BLaER1 treated with 17β-estradiol and CSF1 and Interleukin-3, amounts not matched to agents 10 nM and 100 nM (cell line): ENCODE results near the gene TXNDC15.
"Not testable (repeated sequence)": the region's sequence is repeated elsewhere in the genome, so short reads cannot be mapped to it uniquely, and the experiment has no call there.

Experiments used
- H3K27ac ChIP-seq, 11 experiments: shearing (Covaris generic); formaldehyde crosslinking; 2 replicates each; pipeline ENCODE4 v1.8.1; 2022
- H3K27me3 ChIP-seq, 11 experiments: shearing (Covaris generic); formaldehyde crosslinking; 2 replicates each; pipeline ENCODE4 v1.8.1; 2022
- H3K36me3 ChIP-seq, 11 experiments: shearing (Covaris generic); formaldehyde crosslinking; 2 replicates each; pipeline ENCODE4 v1.8.1; 2022
- H3K4me1 ChIP-seq, 10 experiments: shearing (Covaris generic); formaldehyde crosslinking; 2 replicates each; pipeline ENCODE4 v1.8.1; 2022
- H3K4me2 ChIP-seq, 11 experiments: shearing (Covaris generic); formaldehyde crosslinking; 2 replicates each; pipeline ENCODE4 v1.8.1; 2022
- H3K4me3 ChIP-seq, 10 experiments: shearing (Covaris generic); formaldehyde crosslinking; 2 replicates each; pipeline ENCODE4 v1.8.1; 2022
- H3K9ac ChIP-seq, 11 experiments: shearing (Covaris generic); formaldehyde crosslinking; 2 replicates each; pipeline ENCODE4 v1.8.1; 2022
- H3K9me3 ChIP-seq, 11 experiments: shearing (Covaris generic); formaldehyde crosslinking; replicated peaks in 1 of 11; 2 replicates each; pipeline ENCODE4 v1.8.1; 2022
- H4K20me1 ChIP-seq, 11 experiments: shearing (Covaris generic); formaldehyde crosslinking; 2 replicates each; pipeline ENCODE4 v1.8.1; 2022
- Cebpa-rat ChIP-seq, 11 experiments: shearing (Covaris generic); IDR thresholded peaks; 2 replicates each; pipeline ENCODE4 v1.8.1; 2022

TXNDC15 gene

GRCh38 chr5:134905246-134905996, 31.2 kb downstream of the TXNDC15 start:
- Histone ChIP-seq H3K4me3 (peak overlapping the region; percentile 68 to 89 (median 76)), H4K20me1 (peaks cover 0 to 5% (median 0%) of the 10 kb centered on the region in 11 experiments; a peak in 2 of 22 replicates), H3K9ac (peak overlapping the region; percentile 96 to 99 (median 98)), H3K4me2 (peak overlapping the region; percentile 62 to 90 (median 77)), H3K36me3 (peaks cover 4 to 36% (median 22%) of the 10 kb centered on the region in 11 experiments; a peak in 21 of 22 replicates), H3K4me1 (peaks cover 38 to 54% (median 47%) of the 10 kb centered on the region in 10 experiments), H3K27ac (peak overlapping the region; percentile 97 to 99 (median 98)), H3K27me3 (no peaks in the 10 kb centered on the region), H3K9me3 (no peaks in the 10 kb centered on the region)
- TF ChIP-seq Cebpa-rat (IDR thresholded peaks at IDR 0.05), result no peak

GRCh38 chr5:134906811-134907210, 32.6 kb downstream of the TXNDC15 start:
- 0 out of 20 replicates have a peak overlapping the region, but pooled peaks of 1 of the 10 experiments have one; percentile 76 for H3K4me3 ChIP-seq
- no peak for TF ChIP-seq Cebpa-rat (IDR thresholded peaks at IDR 0.05)
- peak overlapping the region in 9 of 11 experiments; percentile 97 to 99 (median 98); a peak in 10 of 22 replicates for H3K27ac ChIP-seq
- H3K36me3 ChIP-seq, result peaks cover 0 to 44% (median 32%) of the 10 kb centered on the region in 11 experiments
- no peaks in the 10 kb centered on the region for H3K27me3 ChIP-seq
- H3K9ac ChIP-seq, result peak overlapping the region in 9 of 11 experiments; percentile 96 to 99 (median 98); a peak in 15 of 22 replicates
- H4K20me1 ChIP-seq, result peaks cover 0 to 9% (median 0%) of the 10 kb centered on the region in 11 experiments; a peak in 3 of 22 replicates
- peak overlapping the region in 10 of 11 experiments; percentile 62 to 83 (median 77); a peak in 18 of 22 replicates for H3K4me2 ChIP-seq
- H3K4me1 ChIP-seq, result peaks cover 33 to 47% (median 40%) of the 10 kb centered on the region in 10 experiments
- H3K9me3 ChIP-seq, result no peaks in the 10 kb centered on the region

- Histone ChIP-seq H3K4me1 (peaks cover 10 to 22% (median 15%) of the 10 kb centered on the region in 10 experiments), H3K36me3 (peaks cover 0 to 84% (median 70%) of the 10 kb centered on the region in 11 experiments), H4K20me1 (peaks cover 0 to 23% (median 0%) of the 10 kb centered on the region in 11 experiments; a peak in 6 of 22 replicates)
- not testable (repeated sequence) for H3K9me3 ChIP-seq, H3K4me2 ChIP-seq, H3K9ac ChIP-seq, H3K27me3 ChIP-seq, H3K4me3 ChIP-seq, H3K27ac ChIP-seq
These were observed 36.6 kb downstream of the TXNDC15 start for GRCh38 chr5:134910752-134911151.

GRCh38 chr5:134911285-134912206, 37.4 kb downstream of the TXNDC15 start:
- H3K36me3 ChIP-seq, result peaks cover 0 to 88% (median 75%) of the 10 kb centered on the region in 11 experiments
- no peak overlapping the region for H3K4me2 ChIP-seq
- peaks cover 0 to 23% (median 0%) of the 10 kb centered on the region in 11 experiments; a peak in 6 of 22 replicates for H4K20me1 ChIP-seq
- no peak overlapping the region for H3K9ac ChIP-seq
- H3K27me3 ChIP-seq, result no peaks in the 10 kb centered on the region
- TF ChIP-seq Cebpa-rat (IDR thresholded peaks at IDR 0.05), result no peak
- no peaks in the 10 kb centered on the region for H3K9me3 ChIP-seq
- H3K4me1 ChIP-seq, result peaks cover 4 to 14% (median 9%) of the 10 kb centered on the region in 10 experiments; a peak in 19 of 20 replicates
- no peak overlapping the region for H3K4me3 ChIP-seq
- no peak overlapping the region for H3K27ac ChIP-seq

- Histone ChIP-seq H3K9me3 (no peaks in the 10 kb centered on the region), H3K27ac (no peak overlapping the region), H3K27me3 (no peaks in the 10 kb centered on the region), H4K20me1 (peaks cover 0 to 38% (median 0%) of the 10 kb centered on the region in 11 experiments; a peak in 8 of 22 replicates), H3K4me3 (no peak overlapping the region), H3K9ac (no peak overlapping the region), H3K4me2 (no peak overlapping the region), H3K4me1 (no peaks in the 10 kb centered on the region; a peak in 1 of 20 replicates), H3K36me3 (peaks cover 0 to 97% (median 88%) of the 10 kb centered on the region in 11 experiments)
- TF ChIP-seq Cebpa-rat (IDR thresholded peaks at IDR 0.05), result no peak
These were observed 39.1 kb downstream of the TXNDC15 start for GRCh38 chr5:134913254-134913653.

GRCh38 chr5:134913795-134914194, 39.6 kb downstream of the TXNDC15 start:
- Histone ChIP-seq H3K27ac (no peak overlapping the region), H3K36me3 (peaks cover 0 to 100% (median 90%) of the 10 kb centered on the region in 11 experiments), H3K4me2 (no peak overlapping the region), H3K9ac (no peak overlapping the region; a peak in 1 of 22 replicates), H4K20me1 (peaks cover 0 to 43% (median 0%) of the 10 kb centered on the region in 11 experiments; a peak in 8 of 22 replicates), H3K4me3 (no peak overlapping the region), H3K4me1 (no peaks in the 10 kb centered on the region), H3K9me3 (no peaks in the 10 kb centered on the region), H3K27me3 (no peaks in the 10 kb centered on the region)
- TF ChIP-seq Cebpa-rat (IDR thresholded peaks at IDR 0.05), result no peak

GRCh38 chr5:134917070-134917815, 43.1 kb downstream of the TXNDC15 start:
- H3K4me1 ChIP-seq, result no peaks in the 10 kb centered on the region
- H3K27ac ChIP-seq, result no peak overlapping the region
- H3K9ac ChIP-seq, result no peak overlapping the region
- no peak for TF ChIP-seq Cebpa-rat (IDR thresholded peaks at IDR 0.05)
- H3K4me2 ChIP-seq, result no peak overlapping the region
- H3K4me3 ChIP-seq, result no peak overlapping the region
- H3K36me3 ChIP-seq, result peaks cover 0 to 84% (median 65%) of the 10 kb centered on the region in 11 experiments; a peak in 21 of 22 replicates
- H3K9me3 ChIP-seq, result no peaks in the 10 kb centered on the region
- no peaks in the 10 kb centered on the region for H3K27me3 ChIP-seq
- peaks cover 0 to 38% (median 6%) of the 10 kb centered on the region in 11 experiments; a peak in 8 of 22 replicates for H4K20me1 ChIP-seq

GRCh38 chr5:134918861-134919260, 44.7 kb downstream of the TXNDC15 start:
- no peak overlapping the region for H3K9ac ChIP-seq
- TF ChIP-seq Cebpa-rat (IDR thresholded peaks at IDR 0.05), result no peak
- peaks cover 0 to 72% (median 49%) of the 10 kb centered on the region in 11 experiments; a peak in 21 of 22 replicates for H3K36me3 ChIP-seq
- H3K27ac ChIP-seq, result no peak overlapping the region
- H3K27me3 ChIP-seq, result no peaks in the 10 kb centered on the region
- no peaks in the 10 kb centered on the region for H3K9me3 ChIP-seq
- no peak overlapping the region for H3K4me2 ChIP-seq
- no peaks in the 10 kb centered on the region for H3K4me1 ChIP-seq
- H4K20me1 ChIP-seq, result peaks cover 0 to 32% (median 6%) of the 10 kb centered on the region in 11 experiments; a peak in 7 of 22 replicates
- H3K4me3 ChIP-seq, result no peak overlapping the region
